ENCODE data around the gene FAM163B.

GRCh38 chr9:133536080-133536479 lies 73.1 kb downstream of the FAM163B start:
- TF ChIP-seq CTCF (IDR thresholded peaks at IDR 0.05) = no peak
- TF ChIP-seq POLR2A (IDR thresholded peaks at IDR 0.05) = no peak
